ENCODE measurements around the gene MAPK10.
"Not testable (repeated sequence)": the region's sequence is repeated elsewhere in the genome, so short reads cannot be mapped to it uniquely, and the experiment has no call there.

MAPK10 gene

GRCh38 chr4:86184216-86184900 is 175.5 kb downstream of the MAPK10 start:
- DNase-seq (ENCODE audit: low spot score): no peak
- POLR2A ChIA-PET (ENCODE audit: low non-redundant PET): no interaction called here
- CTCF ChIA-PET: no interaction called here

GRCh38 chr4:86181585-86181984 is 178.3 kb downstream of the MAPK10 start:
- DNase-seq (ENCODE audit: low spot score): no peak
- CTCF ChIA-PET: interaction anchor here (0.6 kb wide), 1 partner anchor 1253 kb away, joined by 3 read pairs; no protein-coding TSS in a partner anchor
- no peak overlapping the region for H3K27ac ChIP-seq
- POLR2A ChIA-PET (ENCODE audit: low non-redundant PET): no interaction called here
- no peak for TF ChIP-seq CTCF (conservative IDR thresholded peaks at IDR 0.05; ENCODE audit: low read depth)

More at GRCh38 chr4:86184216-86184900, 175.5 kb downstream of the MAPK10 start:
- no peak overlapping the region for H3K27ac ChIP-seq
- no peak for TF ChIP-seq CTCF (conservative IDR thresholded peaks at IDR 0.05; ENCODE audit: low read depth)

GRCh38 chr4:86178211-86178610 is 181.6 kb downstream of the MAPK10 start:
- DNase-seq (ENCODE audit: low spot score): no peak
- TF ChIP-seq CTCF (conservative IDR thresholded peaks at IDR 0.05; ENCODE audit: low read depth): no peak
- ChIA-PET POLR2A (ENCODE audit: low non-redundant PET) (no interaction called here), CTCF (no interaction called here)
- no peak overlapping the region for H3K27ac ChIP-seq

GRCh38 chr4:86174506-86174905 is 185.3 kb downstream of the MAPK10 start:
- no peak for TF ChIP-seq CTCF (conservative IDR thresholded peaks at IDR 0.05; ENCODE audit: low read depth)
- no peak for DNase-seq (ENCODE audit: low spot score)
- no peak overlapping the region for H3K27ac ChIP-seq
- CTCF ChIA-PET: no interaction called here
- POLR2A ChIA-PET (ENCODE audit: low non-redundant PET): no interaction called here

GRCh38 chr4:86168335-86168734 is 191.5 kb downstream of the MAPK10 start:
- DNase-seq (ENCODE audit: low spot score); CTCF ChIA-PET; H3K27ac ChIP-seq; POLR2A ChIA-PET (ENCODE audit: low non-redundant PET): not testable (repeated sequence)

- no peak for TF ChIP-seq CTCF (conservative IDR thresholded peaks at IDR 0.05; ENCODE audit: low read depth)
- POLR2A ChIA-PET (ENCODE audit: low non-redundant PET): no interaction called here
- no peak for DNase-seq (ENCODE audit: low spot score)
- H3K27ac ChIP-seq: no peak overlapping the region
- CTCF ChIA-PET: no interaction called here
Observed at GRCh38 chr4:86160426-86160825, 199.4 kb downstream of the MAPK10 start.

GRCh38 chr4:86159216-86159615 is 200.6 kb downstream of the MAPK10 start:
- H3K27ac ChIP-seq: no peak overlapping the region
- CTCF ChIA-PET: no interaction called here
- TF ChIP-seq CTCF (conservative IDR thresholded peaks at IDR 0.05; ENCODE audit: low read depth): no peak
- POLR2A ChIA-PET (ENCODE audit: low non-redundant PET): no interaction called here
- no peak for DNase-seq (ENCODE audit: low spot score)

Data from RWPE1 (cell line).